GM21723 (cell line): ENCODE results near the gene PTPRD.

Experiments
- ATAC-seq: cut with Tn5 transposase; IDR thresholded peaks from one replicate; pipeline ENCODE4 v1.9.1; 2021; ENCODE audit warnings: mild to moderate bottlenecking, moderate library complexity; ENCODE audit not compliant: unreplicated experiment

Gene PTPRD

GRCh38 chr9:9917400-9917799 lies 695.4 kb downstream of the PTPRD start:
- ATAC-seq = no peak

GRCh38 chr9:9914174-9914573 lies 698.6 kb downstream of the PTPRD start:
- ATAC-seq = no peak

GRCh38 chr9:9913276-9913832 lies 699.4 kb downstream of the PTPRD start:
- ATAC-seq = no peak

GRCh38 chr9:9912459-9912858 lies 700.3 kb downstream of the PTPRD start:
- ATAC-seq = no peak

GRCh38 chr9:9905736-9906135 lies 707.1 kb downstream of the PTPRD start:
- no peak for ATAC-seq

- ATAC-seq = no peak
These were observed 708.8 kb downstream of the PTPRD start for GRCh38 chr9:9904041-9904440.

GRCh38 chr9:9901624-9902023 lies 711.2 kb downstream of the PTPRD start:
- no peak for ATAC-seq

- no peak for ATAC-seq
These were observed 719.0 kb downstream of the PTPRD start for GRCh38 chr9:9893837-9894236.

- ATAC-seq = no peak
These were observed 720.6 kb downstream of the PTPRD start for GRCh38 chr9:9892217-9892616.

GRCh38 chr9:9881692-9882091 lies 731.1 kb downstream of the PTPRD start:
- no peak for ATAC-seq

- no peak for ATAC-seq
These were observed 738.5 kb downstream of the PTPRD start for GRCh38 chr9:9874270-9874669.

GRCh38 chr9:9862235-9862810 lies 750.5 kb downstream of the PTPRD start:
- ATAC-seq = no peak

GRCh38 chr9:9855177-9856078 lies 757.4 kb downstream of the PTPRD start:
- ATAC-seq = no peak

- ATAC-seq = no peak
These were observed 765.1 kb downstream of the PTPRD start for GRCh38 chr9:9847750-9848149.

GRCh38 chr9:9846557-9846956 lies 766.2 kb downstream of the PTPRD start:
- peak; percentile 95 for ATAC-seq

GRCh38 chr9:9820436-9820835 lies 792.4 kb downstream of the PTPRD start:
- no peak for ATAC-seq

- no peak for ATAC-seq
These were observed 792.9 kb downstream of the PTPRD start for GRCh38 chr9:9819886-9820285.

GRCh38 chr9:9817176-9817575 lies 795.6 kb downstream of the PTPRD start:
- no peak for ATAC-seq

GRCh38 chr9:9804109-9804508 lies 808.7 kb downstream of the PTPRD start:
- no peak for ATAC-seq

- ATAC-seq = no peak
These were observed 813.5 kb downstream of the PTPRD start for GRCh38 chr9:9799287-9799686.

GRCh38 chr9:9792144-9792857 lies 820.5 kb downstream of the PTPRD start:
- ATAC-seq = peak; percentile 44
